ENCODE measurements around the gene RNF149.
A peak's percentile ranks its signal among the peaks of the same experiment; 100 is the strongest.
"Not testable (repeated sequence)": the region's sequence is repeated elsewhere in the genome, so short reads cannot be mapped to it uniquely, and the experiment has no call there.

RNF149 gene

DNA sequence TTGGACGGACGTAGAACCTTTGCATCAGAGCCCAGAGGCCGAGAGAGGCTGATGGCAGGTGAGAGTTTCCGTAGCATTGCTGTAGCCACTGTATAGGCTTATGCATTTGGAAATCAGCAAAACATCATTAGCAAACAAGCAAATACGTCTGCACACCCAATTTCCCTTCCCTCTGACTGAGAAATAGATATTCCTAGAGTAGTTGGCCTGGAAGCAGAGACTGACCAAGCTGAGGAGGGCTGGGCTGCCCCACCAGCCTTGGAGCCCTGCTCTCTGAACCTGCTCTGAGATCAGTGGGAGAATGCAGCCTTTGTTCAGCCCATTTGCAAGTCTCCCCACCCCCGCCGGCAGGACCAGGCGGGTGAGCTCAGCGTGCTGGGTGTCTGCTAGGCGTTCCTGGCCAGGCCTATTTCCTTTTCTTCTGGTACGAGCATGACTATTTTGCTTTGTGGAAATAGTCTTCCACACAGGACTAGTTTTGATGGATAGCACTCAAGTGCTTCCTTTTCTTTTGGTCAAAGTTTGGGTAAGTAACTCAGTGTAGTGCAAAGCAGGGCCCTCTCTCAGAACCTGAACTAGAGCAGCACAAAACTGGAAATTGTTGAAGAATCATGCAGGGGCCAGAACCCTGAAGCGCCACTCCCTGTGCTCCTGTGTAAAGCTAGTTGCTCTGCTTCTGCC lies 21.9 kb upstream of the RNF149 start:
- peak in 1 of 5 experiments; percentile 49 for DNase-seq

DNA sequence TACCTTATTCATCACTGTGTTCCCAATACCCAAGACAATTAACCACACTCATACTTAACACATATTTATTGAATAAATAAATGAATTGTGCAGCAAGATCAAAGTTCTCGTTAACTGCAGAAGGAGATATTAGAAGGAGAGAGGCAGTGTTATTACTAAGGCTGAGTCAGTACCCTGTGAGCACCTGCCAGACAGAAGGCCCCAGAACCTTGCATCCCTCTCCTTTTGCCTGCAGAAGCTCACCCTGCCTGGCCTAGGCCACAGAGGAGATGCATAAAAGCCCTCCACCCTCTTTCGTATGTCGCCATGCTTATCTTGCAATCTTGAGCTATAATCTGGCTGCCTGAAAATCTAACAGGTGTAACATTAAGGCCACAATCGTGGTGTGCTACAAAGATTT lies 20.5 kb upstream of the RNF149 start:
- peak in 3 of 5 experiments; percentile 22 to 78 (median 24) for DNase-seq

DNA sequence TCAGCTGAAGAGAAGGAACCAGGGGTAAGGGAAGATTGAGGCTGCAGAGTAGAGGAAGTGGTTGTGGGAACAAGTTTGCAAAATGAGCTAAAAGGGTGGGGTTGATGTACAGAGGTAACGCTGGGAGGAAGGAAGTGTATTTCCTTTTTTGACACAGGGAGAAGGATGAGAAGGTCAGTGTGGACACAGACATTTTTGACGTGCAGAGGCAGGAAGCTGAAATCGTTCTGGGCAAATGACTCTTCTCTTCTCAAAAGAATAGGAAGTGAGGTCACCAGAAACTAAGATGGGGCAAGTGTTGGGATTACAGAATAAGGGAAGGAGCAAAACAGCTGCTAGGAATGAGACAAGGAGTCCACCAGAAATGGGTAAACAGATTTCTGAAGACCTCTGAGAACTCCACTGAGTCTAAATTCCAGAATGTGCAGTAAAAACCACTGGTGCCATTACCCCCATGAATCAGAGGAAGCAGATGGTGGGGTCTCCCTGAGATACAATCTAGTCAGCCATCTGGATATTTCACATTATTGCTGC lies 20.0 kb upstream of the RNF149 start:
- DNase-seq = peak in 2 of 5 experiments; percentile 74 to 93

DNA sequence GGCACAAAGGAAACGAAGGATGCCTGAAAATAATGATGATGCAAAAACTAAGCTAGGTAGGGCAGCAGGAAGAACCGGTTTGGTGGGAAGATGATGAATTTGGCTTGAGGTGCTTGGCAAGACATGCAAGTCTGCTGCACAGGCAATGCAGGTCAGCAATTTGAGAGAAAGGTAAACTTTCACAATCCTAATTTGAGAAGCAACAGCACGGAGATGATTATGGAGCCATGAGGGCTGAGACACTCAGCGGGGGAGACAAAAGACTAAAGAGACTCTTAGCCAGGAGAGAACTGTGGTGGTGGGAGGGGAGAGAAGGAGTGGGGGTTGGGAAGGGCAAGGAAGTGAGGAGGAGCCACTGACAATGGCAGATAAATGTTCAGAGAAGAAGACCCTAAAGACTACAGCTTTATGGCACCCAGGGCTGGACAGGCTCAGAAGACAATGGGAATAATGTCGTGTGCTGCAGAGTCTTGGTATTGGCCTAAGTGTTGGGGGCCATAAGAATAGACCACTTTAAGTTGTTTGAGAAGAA lies 19.4 kb upstream of the RNF149 start:
- DNase-seq = peak in 1 of 5 experiments; percentile 11

DNA sequence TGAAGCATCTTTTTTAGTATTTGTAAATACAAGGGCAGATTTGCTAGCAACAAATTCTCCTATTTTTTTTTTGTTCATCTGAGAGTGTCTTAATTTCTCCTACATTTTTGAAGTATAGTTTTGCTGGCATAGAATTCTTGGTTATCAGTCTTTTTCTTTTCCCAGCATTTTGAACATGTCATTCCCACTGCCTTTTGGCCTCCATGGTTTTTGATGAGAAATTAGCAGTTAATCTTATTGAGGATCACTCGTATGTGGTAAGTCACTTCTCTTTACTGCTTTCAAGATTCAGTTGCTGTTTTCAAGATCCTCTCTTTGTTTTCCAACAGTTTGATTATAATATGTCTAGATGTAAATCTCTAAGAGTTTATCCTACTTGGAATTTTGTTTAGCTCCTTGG lies 16.9 kb upstream of the RNF149 start:
- DNase-seq = no peak

DNA sequence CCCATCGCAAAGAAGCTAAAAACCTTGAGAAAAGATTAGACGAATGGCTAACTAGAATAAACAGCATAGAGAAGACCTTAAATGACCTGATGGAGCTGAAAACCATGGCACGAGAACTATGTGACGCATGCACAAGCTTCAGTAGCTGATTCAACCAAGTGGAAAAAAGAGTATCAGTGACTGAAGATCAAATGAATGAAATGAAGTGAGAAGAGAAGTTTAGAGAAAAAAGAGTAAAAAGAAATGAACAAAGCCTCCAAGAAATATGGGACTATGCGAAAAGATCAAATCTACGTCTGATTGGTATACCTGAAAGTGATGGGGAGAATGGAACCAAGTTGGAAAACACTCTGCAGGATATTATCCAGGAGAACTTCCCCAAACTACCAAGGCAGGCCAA lies 8.1 kb upstream of the RNF149 start:
- DNase-seq = not testable (repeated sequence)

DNA sequence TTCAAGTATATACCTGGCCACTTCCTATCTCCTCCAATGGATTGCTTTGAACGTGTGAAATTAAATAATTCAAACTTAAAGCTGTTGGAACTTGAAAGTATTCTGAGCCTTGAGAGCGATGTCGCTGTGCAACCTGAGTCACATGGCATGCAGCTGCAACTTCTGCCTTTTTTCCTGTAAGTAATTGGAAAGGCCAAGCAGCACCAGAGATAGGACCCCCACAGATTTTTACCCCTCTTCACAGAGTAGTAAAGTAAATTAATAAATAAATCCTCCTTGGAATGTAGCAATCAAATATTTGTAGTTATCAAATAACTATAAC lies 3.2 kb upstream of the RNF149 start:
- no peak for DNase-seq

DNA sequence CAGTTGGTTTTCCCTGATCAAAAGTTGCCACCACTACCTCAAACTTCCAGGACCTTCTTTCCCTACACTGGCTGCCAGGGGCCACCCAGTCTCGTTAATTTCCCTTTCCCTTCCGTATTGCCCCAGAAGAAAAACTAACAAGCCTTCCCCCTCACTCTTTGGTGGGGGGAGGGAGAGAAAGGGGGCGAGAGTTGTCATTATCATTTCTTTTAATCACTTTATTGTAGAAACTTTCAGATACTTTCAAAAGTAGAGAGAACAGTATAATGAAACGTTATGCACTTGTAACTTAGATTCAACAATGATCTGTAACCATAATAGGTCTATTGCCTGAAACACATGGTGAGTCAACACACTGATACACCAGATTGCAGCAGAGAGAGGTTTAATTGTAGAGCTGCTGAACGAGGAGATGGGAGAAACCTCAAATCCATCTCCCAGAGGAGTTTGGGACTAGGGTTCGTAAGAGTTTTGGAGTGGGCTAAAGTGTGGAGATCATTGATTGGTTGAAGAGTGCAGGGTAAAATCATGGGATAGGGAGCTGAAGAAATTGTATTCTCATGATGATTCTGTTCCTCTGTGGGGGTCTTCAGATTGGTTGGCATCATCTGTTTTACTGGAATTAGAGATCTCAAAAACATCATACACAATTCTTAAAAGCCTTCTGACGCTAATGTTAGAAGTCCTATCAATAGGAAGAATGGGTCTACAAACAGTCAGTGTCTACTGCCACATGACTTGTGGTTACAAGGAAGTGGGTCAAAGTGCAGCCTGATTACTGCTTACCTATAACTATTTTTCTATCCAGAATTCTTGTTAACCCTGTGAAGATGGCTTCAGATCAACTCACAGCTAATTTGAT lies 2.6 kb upstream of the RNF149 start:
- peak in 2 of 5 experiments; percentile 36 to 79 for DNase-seq

DNA sequence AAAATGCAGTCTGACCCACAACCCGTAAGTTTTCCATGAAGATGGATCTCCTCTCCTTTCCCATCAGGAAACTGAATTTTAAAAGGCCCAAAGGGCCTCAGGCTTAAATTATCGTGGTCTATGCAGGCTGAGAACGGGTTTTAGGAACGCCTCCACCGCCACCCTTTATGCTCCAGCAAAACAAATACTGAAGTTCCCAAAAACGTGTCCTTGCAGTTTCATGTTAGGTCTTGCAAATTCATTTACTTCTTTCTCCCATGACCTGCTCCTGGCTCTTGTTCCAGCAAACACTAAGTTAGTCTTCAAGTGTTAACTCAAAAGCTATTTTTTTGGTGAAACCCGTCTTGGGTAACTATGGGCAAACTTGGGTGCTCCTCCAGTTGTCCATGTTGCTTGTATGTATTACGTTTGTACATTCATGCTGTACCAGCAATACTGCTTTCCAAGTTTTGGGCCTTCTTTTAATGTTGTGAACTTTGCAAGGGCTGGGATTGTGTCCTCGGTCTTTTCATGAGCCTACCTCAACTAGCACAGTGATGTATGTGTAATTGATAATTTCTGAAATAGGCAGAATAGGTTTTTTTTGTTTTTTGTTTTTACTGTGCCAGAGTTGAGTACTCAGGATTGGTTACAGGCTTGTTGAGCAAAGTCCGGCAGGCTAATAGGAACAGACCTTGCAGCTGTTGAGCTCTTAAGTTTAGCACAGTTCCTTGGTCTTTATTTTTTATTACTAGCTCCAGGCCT lies 1.8 kb upstream of the RNF149 start:
- no peak for DNase-seq

DNA sequence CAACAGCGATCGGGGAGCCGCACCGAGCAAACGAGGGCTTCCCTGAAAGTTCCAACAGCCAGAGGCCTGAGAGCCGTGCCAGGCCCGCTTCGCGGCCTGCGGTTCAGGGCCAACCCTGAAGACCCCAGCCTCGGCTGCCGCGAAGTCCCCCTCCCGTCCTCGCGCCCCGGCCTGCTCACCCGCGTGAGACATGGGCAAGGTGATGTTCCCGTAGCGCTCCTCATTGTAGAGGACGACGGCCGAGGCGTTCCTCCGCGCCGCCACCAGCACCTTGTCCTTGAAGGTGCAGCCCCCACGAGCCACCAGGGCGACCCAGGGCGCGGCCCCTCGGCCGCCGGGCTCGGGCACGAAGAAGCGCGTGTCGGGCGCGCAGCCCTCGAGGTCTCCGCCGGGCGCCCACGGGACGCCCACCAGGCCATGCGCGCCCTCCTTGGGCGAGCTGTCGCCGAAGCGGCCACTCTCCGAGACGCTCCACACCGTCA lies 510 bp downstream of the RNF149 start:
- DNase-seq = peak in 3 of 5 experiments; percentile 10 to 52 (median 24)

DNA sequence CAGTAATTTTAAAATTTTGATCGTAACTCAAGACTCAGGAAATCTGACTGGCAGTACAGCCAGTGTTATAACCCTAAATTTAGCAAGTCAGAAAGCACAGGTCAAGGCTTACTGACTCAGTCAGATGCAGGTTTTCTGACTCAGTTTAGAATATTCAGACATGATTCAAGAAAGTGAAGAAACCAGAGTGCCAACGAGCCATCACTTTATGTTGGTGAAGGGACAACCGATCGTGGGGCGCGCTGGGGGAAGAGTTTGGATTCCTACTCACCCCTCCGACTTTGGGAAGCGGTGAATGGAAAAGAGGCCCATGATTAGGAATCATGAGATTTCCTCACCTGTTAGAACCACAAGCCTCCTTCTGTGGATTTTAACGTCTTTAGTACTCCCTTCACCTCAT lies 998 bp downstream of the RNF149 start:
- DNase-seq = peak in 1 of 5 experiments; percentile 22

DNA sequence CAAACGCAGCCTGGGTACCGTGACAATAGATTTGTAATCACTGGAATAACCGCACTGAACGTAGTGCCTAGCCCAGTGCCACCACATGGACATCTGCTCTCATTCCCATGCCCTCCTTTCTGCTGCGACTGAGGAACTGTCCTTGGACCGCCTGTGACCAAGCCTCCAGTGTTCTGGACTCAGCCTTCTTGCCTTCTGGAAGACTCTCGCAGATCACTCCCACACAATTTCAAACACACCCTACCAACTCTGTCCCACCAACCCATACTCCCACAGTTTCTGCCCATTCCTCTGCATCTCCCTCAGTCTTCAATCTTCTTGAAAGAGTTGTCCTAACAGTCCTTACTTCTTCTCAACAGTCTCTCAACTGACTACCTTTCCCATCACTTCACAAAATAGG lies 2.1 kb downstream of the RNF149 start:
- peak in 1 of 5 experiments; percentile 32 for DNase-seq

DNA sequence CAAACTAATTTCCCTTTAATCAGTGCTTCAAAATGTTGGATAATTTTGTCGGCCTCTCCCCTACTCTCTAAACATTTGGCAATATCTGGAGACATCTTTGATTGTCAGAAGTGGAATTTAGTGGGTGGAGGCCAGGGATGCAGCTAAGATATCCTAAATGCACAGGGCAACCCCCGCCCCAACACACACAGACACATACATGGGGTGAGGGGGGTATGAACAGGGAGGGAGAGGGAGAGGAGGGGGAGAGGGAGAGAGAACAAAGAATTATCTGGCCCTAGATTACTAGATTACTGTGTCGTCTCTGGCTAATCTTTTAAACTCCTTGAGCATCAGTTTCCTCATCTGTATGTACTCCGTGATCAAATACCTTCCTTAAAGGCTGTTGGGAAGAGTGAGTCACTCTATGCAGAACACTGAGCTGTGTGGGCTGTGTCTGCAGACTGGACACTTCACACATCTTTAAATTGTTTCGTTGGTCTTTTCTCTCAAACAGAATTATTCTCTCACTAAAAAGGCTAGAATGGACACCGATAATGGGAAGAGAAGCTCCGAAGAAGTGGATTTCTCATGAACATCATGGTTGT lies 2.9 kb downstream of the RNF149 start:
- DNase-seq = no peak

DNA sequence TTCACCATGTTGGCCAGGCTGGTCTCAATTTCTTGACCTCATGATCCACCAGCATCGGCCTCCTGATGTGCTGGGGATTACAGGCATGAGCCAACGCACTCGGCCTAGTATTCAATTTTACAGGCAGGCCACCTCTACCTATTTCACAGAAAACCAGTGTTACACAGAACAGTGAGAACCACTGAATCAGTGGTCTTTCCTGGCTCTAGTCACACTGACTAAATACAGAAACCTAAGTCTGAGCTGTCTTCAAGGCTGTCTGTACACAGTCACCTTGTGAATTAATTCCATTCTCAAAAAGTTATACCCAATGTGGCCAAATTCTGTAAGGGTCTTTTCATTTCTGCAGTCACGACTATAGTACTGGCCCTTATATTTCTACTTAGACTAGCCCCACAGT lies 3.5 kb downstream of the RNF149 start:
- DNase-seq = no peak

DNA sequence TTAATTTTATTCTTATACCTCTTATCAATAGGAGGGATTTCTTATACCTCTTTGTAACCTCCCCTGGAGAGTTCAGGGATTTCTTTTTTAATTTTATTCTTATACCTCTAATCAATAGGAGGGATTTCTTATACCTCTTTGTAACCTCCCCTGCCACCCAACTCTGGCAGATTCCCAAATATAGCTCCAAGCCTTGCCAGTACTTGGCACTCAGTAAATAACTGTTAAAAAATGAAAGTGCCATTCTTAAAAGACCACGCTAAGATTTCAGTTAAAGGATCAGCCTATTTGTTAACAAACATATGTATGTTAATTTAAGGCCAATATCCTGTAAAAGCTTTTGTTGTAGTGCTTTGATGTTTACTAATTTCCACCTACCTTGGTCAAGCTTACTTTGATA lies 4.8 kb downstream of the RNF149 start:
- DNase-seq = no peak

DNA sequence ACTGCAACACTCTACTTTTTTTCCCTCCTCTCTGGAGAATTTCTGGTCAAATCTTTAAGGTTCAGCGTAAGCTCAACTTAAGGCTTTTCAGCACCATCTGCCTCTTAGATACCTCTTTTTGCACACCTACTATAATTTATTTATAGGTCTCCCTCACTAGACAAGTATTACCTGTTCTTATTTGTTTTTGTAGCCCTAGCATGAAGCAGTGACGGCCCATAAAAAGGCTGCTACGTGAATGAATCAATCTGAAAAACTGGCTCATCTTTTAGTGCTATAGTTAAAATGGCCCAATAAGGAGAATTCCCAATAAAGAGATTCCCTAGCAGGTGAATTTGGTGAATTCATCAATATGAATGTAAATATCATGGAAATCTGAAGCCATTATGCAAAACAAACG lies 6.5 kb downstream of the RNF149 start:
- DNase-seq = no peak

DNA sequence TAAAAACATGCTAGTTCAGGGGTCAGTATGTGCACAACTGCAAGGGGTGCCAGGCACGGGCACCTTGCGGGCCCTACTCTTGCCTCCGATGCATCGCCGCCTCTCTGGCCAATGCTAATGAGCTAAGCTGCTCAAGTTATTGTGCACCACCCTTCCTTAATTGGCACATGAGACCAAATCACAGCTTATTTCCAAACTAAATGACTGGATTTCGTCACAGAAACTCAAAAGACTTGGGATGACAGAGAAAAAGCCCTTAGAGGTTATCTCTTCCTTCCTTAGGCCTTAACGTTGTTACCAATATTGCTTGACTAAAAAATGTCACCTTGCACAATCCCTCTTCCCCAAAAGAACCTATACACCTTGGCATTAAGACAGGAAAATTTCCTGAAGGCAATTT lies 7.7 kb downstream of the RNF149 start:
- DNase-seq = no peak

DNA sequence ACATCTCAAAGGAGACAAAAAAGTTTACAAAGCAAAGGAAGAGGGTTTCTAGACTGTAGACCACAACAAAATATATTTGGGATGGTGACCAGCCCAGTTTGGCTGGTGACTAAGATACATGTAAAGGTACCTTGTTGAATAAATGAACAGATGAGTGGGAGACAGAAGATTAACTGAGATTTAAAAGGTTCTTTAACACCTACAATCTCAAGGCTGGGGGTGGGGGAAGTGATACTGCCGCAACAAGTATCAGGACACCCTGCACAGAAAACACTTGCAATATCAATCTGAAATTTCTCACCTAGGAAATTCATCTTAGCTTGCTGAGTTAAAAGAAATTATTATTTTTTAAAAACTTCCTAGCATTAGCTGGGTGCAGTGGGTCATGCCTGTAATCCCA lies 8.3 kb downstream of the RNF149 start:
- DNase-seq = peak in 1 of 5 experiments; percentile 28

DNA sequence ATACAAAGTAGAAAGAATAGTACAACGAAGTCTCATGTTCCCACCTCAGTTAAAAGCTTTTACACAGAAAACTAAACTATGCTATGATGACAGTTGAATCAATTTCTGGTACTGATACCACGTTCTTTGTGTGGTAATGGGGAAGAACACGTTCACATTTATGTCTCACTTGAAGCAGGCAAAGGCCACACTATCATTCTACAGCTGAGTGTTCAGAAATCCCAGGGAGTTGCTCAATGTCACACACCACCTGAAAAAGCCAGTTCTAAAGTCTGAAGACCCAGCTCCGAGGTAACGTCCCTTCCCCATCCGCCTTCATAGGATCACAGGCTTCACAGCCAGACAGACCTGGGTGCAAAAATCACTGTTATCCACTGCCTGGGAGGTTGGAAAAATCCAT lies 8.9 kb downstream of the RNF149 start:
- no peak for DNase-seq

DNA sequence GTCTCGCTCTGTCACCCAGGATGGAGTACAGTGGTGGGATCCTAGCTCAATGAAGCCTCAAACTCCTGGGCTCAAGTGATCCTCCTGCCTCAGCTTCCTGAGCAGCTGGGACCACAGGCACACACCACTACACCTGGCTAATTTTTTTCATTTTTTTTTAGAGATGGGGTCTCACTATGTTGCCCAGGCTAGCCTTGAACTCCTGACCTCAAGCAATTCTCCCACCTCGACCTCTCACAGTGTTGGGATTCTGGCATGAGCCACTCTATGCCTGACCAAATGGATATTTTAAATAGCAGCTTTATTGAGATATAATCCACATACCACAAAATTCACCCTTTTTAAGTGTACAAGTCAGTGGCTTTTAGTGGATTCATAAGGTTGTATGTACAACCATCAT lies 11.1 kb downstream of the RNF149 start:
- DNase-seq = no peak

DNA sequence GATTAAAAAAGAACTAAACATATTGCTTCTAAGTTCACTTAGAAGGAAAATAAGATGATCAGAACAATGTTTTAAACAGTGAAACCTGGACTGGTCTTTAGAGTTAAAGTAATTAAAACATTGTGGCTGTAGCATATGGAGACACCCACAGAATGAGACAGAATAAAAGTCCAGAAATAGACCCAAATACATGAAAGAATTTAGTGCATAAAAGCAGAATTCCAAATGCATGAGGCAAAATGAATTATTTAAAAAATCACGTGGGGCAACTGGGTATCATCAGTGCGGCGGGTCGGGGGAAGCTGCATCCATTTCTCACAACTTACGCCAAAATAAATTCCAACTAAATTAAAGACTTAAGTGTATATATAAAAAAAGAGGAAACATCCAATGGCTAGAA lies 12.1 kb downstream of the RNF149 start:
- DNase-seq = no peak

DNA sequence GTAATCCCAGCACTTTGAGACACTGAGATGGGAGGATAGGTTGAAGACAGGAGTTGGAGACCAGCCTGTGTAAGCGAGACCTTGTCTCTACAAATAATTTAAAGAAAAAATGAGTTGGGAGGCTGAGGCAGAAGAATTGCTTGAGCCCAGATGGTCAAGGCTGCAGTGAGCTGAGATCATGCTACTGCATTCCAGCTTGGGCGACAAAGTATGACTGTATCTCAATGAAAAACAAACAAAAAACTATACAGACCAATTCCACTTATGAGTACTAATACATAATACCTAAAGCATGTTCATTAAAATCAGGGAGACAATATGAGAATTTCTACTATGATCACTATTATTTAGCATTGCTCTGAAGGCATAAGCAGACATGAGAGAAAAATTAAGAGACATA lies 12.6 kb downstream of the RNF149 start:
- no peak for DNase-seq

DNA sequence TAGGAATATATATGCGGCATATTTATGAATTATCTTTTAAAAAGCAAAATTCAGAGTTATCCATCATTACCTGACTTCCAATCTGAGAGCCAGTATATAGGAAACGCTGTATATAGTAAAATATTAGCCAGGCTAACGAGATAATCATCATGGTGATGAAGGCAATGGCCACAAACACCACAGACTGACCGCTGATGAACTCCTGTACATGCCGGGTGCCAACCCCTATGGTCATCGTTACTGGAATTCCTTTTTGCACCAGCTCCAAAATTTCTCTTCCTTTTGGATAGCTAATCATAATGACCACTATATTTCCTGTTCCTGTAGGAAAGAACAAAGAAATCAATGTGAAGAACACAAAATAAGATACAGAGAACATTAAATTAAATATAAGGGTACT lies 13.6 kb downstream of the RNF149 start:
- DNase-seq = no peak

All from T-helper 2 cell (primary cell).